ENCODE measurements around the gene OLIG3.

The OLIG3 gene

GRCh38 chr6:137495703-137496336 is 1.6 kb upstream of the OLIG3 start:
- TF ChIP-seq, protein P1, sequence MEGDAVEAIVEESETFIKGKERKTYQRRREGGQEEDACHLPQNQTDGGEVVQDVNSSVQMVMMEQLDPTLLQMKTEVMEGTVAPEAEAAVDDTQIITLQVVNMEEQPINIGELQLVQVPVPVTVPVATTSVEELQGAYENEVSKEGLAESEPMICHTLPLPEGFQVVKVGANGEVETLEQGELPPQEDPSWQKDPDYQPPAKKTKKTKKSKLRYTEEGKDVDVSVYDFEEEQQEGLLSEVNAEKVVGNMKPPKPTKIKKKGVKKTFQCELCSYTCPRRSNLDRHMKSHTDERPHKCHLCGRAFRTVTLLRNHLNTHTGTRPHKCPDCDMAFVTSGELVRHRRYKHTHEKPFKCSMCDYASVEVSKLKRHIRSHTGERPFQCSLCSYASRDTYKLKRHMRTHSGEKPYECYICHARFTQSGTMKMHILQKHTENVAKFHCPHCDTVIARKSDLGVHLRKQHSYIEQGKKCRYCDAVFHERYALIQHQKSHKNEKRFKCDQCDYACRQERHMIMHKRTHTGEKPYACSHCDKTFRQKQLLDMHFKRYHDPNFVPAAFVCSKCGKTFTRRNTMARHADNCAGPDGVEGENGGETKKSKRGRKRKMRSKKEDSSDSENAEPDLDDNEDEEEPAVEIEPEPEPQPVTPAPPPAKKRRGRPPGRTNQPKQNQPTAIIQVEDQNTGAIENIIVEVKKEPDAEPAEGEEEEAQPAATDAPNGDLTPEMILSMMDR (conservative IDR thresholded peaks at IDR 0.05; ENCODE audit: low read depth, low read length): no peak
- no peak for DNase-seq (ENCODE audit: low read depth)

GRCh38 chr6:137494988-137495702 is 951 bp upstream of the OLIG3 start:
- no peak for DNase-seq (ENCODE audit: low read depth)
- TF ChIP-seq, protein P1 (conservative IDR thresholded peaks at IDR 0.05; ENCODE audit: low read depth, low read length): no peak

More at GRCh38 chr6:137495703-137496336, 1.6 kb upstream of the OLIG3 start:
- H3K4me3 ChIP-seq (ENCODE audit: low read depth, low read length): no peak overlapping the region

GRCh38 chr6:137493218-137494038 is 766 bp downstream of the OLIG3 start:
- H3K4me3 ChIP-seq (ENCODE audit: low read depth, low read length): no peak overlapping the region
- DNase-seq (ENCODE audit: low read depth): no peak
- TF ChIP-seq, protein P1 (conservative IDR thresholded peaks at IDR 0.05; ENCODE audit: low read depth, low read length): no peak

More at GRCh38 chr6:137494988-137495702, 951 bp upstream of the OLIG3 start:
- no peak overlapping the region for H3K4me3 ChIP-seq (ENCODE audit: low read depth, low read length)

DNA sequence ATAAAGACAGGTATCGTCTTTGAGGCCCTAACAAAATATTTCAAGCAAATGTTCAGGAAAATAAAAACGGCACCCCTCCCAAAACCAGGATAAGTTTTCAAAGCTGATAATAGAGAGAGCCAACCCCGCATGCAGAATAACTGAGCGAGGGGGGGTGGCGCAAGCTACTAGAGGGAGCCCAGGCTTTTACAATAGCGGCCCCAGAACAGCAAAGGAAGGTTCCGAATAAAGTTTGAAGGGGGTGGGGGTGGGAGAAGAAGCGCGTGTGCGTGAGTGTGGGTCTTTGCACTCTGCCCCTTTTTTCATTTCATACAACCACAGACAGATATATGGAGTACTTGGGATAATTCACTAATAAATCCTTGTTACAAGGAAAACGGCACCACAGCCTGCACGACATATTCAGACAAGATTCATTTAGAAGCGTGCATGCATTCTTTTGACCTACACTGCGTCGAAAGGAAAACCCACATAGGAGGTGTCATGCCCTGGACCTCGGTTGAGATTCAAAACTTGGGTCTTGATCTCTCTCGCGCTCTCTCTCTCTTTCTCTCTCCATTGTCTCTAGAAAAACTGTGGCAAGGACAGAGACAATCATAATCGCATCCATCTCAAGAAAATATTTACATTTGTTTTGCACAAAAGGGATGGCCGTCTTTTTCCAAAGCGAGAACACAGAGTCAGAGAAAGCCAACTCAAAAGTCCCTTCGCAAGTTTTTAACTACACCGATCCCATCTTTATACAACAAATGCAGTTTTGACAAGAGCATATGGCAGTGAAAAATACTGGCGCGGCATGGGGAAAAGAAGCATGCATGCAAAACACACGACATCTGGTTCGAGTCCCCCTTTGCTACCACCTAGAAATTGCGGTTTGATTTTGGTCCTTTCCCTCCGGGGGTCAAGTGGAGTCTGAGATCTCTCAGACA is 1.6 kb downstream of the OLIG3 start:
- DNase-seq (ENCODE audit: low read depth): no peak
- TF ChIP-seq, protein P1 (conservative IDR thresholded peaks at IDR 0.05; ENCODE audit: low read depth, low read length): no peak
- H3K4me3 ChIP-seq (ENCODE audit: low read depth, low read length): no peak overlapping the region

DNA sequence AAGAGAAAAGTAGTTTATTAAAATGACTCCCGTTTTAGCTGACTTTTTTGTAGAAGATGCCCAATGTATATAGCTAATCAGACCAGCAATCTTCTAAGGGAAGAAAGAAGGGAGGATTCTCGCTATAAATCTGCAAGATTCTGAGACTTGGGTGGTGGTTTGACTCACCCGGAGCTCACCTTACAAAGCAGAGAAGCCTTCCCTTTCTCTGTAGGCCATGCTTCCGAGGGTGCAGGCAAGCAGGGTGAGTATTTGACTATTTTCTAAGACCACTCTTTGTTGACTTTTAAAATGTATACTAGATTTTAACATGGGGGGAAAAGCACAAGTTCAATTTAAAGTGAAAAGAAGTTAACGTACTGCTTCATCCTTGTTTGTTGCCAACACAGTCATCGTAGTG is 2.7 kb downstream of the OLIG3 start:
- TF ChIP-seq, protein P1 (conservative IDR thresholded peaks at IDR 0.05; ENCODE audit: low read depth, low read length): no peak
- DNase-seq (ENCODE audit: low read depth): no peak
- H3K4me3 ChIP-seq (ENCODE audit: low read depth, low read length): no peak overlapping the region

DNA sequence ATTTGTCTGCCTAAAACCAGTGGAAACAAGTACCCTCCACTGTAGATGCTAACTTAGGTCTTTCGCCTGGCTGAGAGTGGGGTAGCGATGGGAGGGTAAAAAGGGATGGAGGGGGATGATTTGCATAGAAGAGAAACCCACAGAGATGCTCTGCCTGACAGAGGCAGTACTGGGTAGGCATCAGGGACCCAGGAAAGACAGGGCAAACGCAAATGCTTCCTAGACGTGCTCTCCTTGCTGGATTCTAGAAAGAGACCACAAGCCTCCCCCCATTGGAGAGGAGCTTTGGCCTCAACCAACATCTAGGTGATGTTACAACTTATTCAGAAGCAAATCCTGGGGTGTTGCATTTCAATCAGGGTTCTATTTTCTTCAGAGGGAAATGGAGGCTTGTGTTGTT is 3.2 kb downstream of the OLIG3 start:
- no peak for DNase-seq (ENCODE audit: low read depth)
- TF ChIP-seq, protein P1 (conservative IDR thresholded peaks at IDR 0.05; ENCODE audit: low read depth, low read length): no peak

More for the DNA sequence above, 3.2 kb downstream of the OLIG3 start:
- no peak overlapping the region for H3K4me3 ChIP-seq (ENCODE audit: low read depth, low read length)

Data from choroid plexus epithelial cell (primary cell).